GM18907 (cell line): ENCODE data around the gene COG5.
"Not testable (repeated sequence)": the region's sequence is repeated elsewhere in the genome, so short reads cannot be mapped to it uniquely, and the experiment has no call there.

Experiments used
- ATAC-seq: cut with Tn5 transposase; IDR thresholded peaks from one replicate; pipeline ENCODE4 v1.9.1; 2021; ENCODE audit warnings: mild to moderate bottlenecking, moderate library complexity; ENCODE audit not compliant: unreplicated experiment

Gene COG5

DNA sequence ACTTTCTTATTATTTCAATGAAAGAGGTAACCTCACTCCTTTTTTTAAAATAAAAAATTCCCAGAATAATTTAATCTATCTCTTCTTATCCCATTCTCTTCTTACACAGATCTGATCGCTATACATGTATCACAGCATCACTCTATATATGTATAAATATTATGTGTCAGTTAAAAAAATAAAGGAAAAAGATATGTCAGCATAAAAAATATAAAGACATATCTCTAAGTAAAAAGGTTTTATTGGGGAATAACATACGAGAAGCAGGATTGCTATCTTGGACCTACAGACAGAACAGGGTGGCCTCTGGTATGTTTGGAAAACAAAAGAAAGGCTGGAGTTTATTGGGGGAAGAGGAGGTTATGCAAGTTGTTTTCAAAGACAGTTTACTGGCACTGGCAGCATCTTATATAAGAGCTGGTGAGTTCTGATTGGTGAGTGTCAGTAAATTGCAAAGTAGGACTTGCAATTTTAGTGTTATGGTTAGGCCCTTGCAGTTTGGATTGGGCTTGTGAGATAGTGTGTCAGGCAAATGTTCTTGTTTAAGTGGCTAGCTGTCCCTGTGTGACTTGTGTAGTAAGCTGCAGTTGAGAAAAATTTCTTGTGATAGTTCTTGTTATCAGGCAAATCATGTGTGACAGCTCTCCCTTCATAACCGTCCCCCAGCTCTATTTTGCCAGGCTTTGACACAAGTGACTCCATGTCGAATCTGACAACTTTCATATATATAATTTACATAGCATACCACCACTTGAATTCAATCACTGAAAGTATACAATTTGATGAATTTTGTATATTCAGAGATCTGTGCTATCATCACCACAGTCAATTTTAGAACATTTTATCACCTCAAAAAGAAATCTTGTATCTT lies 276.7 kb downstream of the COG5 start:
- no peak for ATAC-seq

GRCh38 chr7:107284911-107285479 lies 278.7 kb downstream of the COG5 start:
- ATAC-seq = no peak

GRCh38 chr7:107277331-107277730 lies 286.4 kb downstream of the COG5 start:
- ATAC-seq = no peak

GRCh38 chr7:107276220-107276827 lies 287.4 kb downstream of the COG5 start:
- ATAC-seq = no peak

DNA sequence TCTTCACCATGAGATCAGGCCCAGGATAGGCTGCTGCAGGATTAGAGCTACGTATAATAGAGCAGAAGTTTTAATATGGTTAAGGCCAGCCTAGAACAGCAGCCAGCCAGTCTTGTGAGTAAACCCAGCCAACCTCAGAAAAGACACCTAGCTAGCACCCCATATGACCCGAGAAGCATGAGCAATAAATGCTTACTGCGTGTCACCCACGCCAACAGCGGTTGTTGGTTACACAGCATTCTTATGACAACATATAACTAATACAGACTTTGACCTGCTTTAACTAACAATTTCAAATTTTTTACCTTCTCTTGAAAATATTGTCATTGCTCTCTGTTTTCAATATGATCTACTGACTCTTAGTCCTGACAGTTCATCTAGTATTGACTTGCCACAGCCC lies 289.2 kb downstream of the COG5 start:
- no peak for ATAC-seq

- no peak for ATAC-seq
These were observed 293.9 kb downstream of the COG5 start for GRCh38 chr7:107269790-107270189.

DNA sequence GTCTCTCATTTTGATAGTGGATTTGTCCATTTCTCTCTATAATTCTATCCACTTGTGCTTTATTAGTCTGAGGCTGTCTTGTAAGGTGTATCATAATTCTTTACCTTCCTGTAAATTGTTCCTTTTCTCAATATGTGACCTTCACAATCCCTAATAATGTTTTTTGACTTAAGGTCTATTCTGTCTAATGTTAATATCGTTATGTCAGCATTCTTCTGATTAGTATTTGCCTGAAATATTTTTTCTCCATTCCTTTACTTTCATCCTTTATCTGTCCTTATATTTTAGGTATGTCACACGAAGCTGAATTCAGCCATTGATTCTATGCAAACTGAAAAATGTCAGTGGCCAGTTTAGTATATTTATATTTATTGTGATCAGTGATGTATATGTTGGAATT lies 295.1 kb downstream of the COG5 start:
- ATAC-seq = no peak

DNA sequence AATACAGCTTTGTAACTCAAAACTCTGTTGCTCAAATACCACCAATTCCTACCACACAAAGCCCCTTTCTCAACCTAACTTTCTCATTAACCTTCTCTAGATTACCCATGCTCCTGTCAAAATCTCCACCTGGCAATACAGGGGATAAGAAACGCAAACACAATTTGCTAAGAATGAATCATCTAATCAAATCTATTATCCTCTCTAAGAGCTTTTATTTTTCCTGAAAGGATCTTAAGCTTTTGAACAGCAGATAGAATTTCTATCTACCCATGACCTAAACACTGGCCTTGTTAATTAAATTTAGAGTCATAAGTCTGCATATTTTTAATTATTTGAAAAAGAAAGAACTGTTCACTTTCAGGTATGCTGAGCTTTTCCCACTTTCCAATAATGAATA lies 296.6 kb downstream of the COG5 start:
- ATAC-seq = no peak

DNA sequence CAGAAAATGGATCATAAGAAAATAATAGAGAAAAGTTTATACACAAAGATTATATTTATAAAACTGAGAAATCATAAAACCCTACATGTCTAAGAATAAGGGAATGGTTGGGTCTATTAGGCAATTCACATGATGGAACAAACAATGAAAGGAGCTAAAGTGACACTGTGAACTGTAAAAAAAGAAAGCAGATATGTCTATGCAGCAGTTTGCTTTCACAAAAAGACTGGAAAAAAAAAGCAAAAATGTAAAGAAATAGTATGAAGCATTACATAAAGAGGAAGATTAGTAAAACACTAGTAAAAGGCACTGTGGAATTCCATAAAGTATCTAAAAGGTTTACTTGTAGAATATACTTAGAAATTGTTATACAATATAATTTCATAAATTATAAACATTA lies 299.0 kb downstream of the COG5 start:
- no peak for ATAC-seq

- ATAC-seq = no peak
These were observed 300.9 kb downstream of the COG5 start for GRCh38 chr7:107262857-107263256.

GRCh38 chr7:107258737-107259136 lies 305.0 kb downstream of the COG5 start:
- ATAC-seq = no peak

- no peak for ATAC-seq
These were observed 308.1 kb downstream of the COG5 start for GRCh38 chr7:107255602-107256001.

DNA sequence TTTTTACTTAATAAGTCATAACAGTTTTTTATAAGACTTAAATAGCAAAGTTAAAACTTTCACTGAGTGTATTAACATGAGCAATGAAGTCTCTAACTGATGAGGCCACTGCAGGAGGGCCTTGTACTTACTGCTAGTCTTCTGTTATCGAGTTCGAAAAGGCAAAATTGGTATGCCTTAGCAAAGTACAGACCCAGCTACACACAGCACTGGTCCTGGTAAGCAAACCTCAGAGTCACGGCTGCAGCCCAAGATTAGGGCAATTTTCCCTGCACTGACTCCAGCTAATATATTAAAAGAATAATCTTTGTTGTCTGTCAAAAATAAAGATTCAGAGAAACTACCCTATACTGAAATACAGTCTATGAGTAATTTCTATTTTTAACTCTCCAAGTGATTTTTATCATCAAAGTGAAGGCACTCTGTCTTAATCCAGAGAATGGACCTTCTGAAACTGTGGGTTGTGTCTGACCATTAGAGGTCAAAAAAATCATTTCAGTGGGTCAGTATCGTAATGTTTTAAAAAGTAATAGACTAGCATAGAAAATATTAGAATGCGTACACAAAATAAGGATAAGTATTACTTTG lies 309.2 kb downstream of the COG5 start:
- ATAC-seq = no peak

DNA sequence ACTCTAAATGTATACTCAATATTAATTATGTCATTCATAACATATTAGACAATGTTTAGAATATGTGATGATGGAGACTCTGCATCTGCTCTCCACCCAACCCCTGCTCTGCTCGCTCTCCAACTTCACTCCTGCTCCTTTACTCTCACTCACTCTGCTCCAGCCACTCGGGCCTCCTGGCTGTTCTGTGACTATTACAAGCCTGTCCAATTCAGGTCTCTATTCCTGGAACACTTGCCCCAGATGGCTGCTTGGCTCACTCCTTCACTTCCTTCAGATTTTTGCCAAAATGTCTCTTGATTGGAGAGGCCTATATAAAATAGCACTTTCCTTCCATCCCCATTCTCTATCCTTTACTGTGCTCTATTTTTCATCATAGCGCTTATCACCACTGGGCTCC lies 310.1 kb downstream of the COG5 start:
- no peak for ATAC-seq

DNA sequence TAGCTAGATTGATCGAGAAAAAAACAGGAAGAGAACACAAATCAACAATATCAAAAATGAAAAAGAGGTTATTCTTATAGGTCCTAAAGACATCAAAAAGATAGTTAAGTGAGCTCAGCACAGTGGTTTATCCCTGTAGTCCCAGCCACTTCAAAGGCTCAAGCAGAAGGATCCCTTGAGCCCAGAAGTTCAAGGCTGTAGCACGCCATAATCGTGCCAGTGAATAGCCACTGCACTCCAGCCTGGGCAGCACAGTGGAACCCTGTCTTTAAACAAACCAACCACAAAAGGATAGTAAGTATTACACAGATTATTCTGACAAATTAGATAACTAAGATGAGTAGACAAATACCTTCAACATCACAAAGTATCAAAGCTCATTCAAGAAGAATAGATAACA lies 311.8 kb downstream of the COG5 start:
- ATAC-seq = no peak

- no peak for ATAC-seq
These were observed 315.0 kb downstream of the COG5 start for GRCh38 chr7:107248551-107249316.

DNA sequence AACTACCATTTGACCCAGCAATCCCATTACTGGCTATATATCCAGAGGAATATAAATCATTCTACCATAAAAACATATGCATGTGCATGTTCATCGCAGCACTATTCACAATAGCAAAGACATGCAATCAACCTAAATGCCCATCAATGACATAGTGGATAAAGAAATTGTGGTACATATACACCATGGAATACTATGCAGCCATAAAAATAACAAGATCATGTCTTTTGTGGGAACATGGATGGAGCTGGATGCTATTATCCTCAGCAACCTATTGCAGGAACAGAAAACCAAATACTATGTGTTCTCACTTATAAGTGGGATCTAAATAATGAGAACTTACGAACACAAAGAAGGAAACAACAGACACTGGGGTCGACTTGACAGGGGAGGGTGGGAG lies 316.9 kb downstream of the COG5 start:
- not testable (repeated sequence) for ATAC-seq

DNA sequence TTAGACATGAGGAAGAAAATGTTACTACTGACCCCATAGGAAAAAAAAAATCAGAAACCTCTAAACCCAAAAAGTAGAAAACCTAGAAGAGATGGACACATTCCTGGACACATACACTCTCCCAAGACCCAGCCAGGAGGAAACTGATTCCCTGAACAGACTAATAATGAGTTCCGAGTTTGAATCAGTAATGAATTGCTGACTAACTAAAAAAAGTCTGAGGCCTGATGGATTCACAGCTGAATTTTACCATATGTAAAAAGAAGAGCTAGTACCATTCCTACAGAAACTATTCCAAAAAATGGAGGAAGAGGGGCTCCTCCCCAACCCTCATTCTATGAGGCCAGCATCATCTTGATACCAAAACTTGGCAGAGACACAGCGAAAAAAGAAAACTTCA lies 319.1 kb downstream of the COG5 start:
- ATAC-seq = no peak

DNA sequence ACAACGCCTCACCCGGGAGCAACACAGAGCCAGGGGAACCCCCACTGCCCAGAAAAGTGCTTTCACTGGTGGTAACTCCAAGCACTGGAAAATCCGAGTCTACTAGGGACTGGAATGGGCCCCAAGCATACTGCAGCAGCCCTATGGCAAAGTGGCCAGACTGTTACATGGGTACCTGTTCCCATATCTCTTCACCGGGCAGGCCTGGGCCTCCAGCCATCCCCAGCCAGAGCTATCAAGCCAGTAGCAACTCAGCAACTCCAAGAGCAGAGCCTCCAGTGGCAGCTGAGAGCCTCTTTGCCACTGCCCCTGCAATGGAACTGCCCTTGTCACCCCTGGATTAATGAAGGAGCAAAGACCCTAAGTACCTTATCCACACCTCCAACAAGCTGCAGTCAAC lies 321.5 kb downstream of the COG5 start:
- no peak for ATAC-seq

GRCh38 chr7:107237451-107237850 lies 326.3 kb downstream of the COG5 start:
- ATAC-seq = no peak

GRCh38 chr7:107236862-107237261 lies 326.9 kb downstream of the COG5 start:
- no peak for ATAC-seq
